Body of pancreas (tissue), 4 donors: ENCODE data around the gene TMEM243. TPM values are rescaled to one million over a fixed set of nuclear protein-coding genes. Genes with fewer than 3 reads are reported as not detected.

Experiments
- ATAC-seq: fragments of 150-250 bp; one replicate; pipeline ENCODE4 v1.9.1; 2016
- DNase-seq, 4 donors: peaks; one replicate each; pipeline ENCODE4 v3.0.0-alpha.2; 2019
- H3K27ac ChIP-seq, 4 donors: fragments of 200-600 bp; sonication (generic); 1 replicate in 3 of 4; 2 replicates in 1 of 4; pipeline versions ENCODE4 v1.5.1 to v1.6.1; 2016 to 2019; ENCODE audit warnings: mild to moderate bottlenecking in 1 of 4, mixed read lengths in 1 of 4, moderate library complexity in 1 of 4
- H3K27me3 ChIP-seq, 2 donors: fragments of 200-600 bp; sonication (generic); one replicate each; pipeline ENCODE4 v1.6.0; 2016; ENCODE audit warnings: mild to moderate bottlenecking in 1 of 2
- H3K36me3 ChIP-seq, 2 donors: fragments of 200-600 bp; sonication (generic); replicated peaks in 1 of 2; 2 replicates each; pipeline ENCODE4 v1.5.1; 2016; ENCODE audit warnings: low read depth in 2 of 2; ENCODE audit not compliant: insufficient read depth in 1 of 2
- H3K4me1 ChIP-seq: fragments of 200-600 bp; sonication (generic); one replicate; pipeline ENCODE4 v1.6.0; 2016
- H3K4me3 ChIP-seq, 2 donors: fragments of 200-600 bp; sonication (generic); 1 replicate in 1 of 2; 2 replicates in 1 of 2; pipeline ENCODE4 v1.5.1; 2016 to 2019
- H3K9me3 ChIP-seq, 3 donors: fragments of 200-600 bp; sonication (generic); 1 replicate in 2 of 3; 2 replicates in 1 of 3; pipeline ENCODE4 v1.5.1; 2016
- CTCF ChIP-seq, 7 experiments: fragments of 450-650 bp in 4 of 7; fragments of 200-600 bp in 3 of 7; sonication (generic) in 3 of 7; IDR thresholded peaks; one replicate each; pipeline ENCODE4 v1.5.1; 2016 to 2019; ENCODE audit warnings: antibody characterized with exemption in 7 of 7
- POLR2A ChIP-seq, 3 donors: fragments of 450-650 bp; IDR thresholded peaks; one replicate each; pipeline ENCODE4 v1.6.1; 2016; ENCODE audit warnings: antibody characterized with exemption in 3 of 3, mild to moderate bottlenecking in 2 of 3
- WGBS, 2 donors: methylation state at CpG; one replicate each; pipeline ENCODE4 v1.1.5; 2017; 5-methylcytosine and 5-hydroxymethylcytosine counted together
- intact Hi-C: fragments of 100-400 bp; cut with DNase I; formaldehyde crosslinking; loops from one replicate; pipeline ENCODE4 v1.15.1; 2023
- total RNA-seq, 2 donors: library from RNA; depleted of rRNA; stranded (reverse); fragments of >200 nt; gene quantifications; one replicate each; pipeline ENCODE4 v1.1.0, GENCODE V29; 2016

TMEM243 gene
- total RNA-seq, 2 donors from 2014 or later, result 36.6 to 43.8 TPM

- Histone ChIP-seq H3K36me3 (no peaks in the 10 kb centered on the region), H3K9me3 (no peaks in the 10 kb centered on the region), H3K27ac (no peak overlapping the region), H3K27me3 (no peaks in the 10 kb centered on the region), H3K4me1 (peaks cover 13% of the 10 kb centered on the region), H3K4me3 (no peak overlapping the region)
- ATAC-seq (no peak), DNase-seq (no peak)
- intact Hi-C loops, result loop anchor here (5.0 kb wide), 1 partner anchor 298 kb away; no protein-coding TSS in a partner anchor
- TF ChIP-seq POLR2A (IDR thresholded peaks at IDR 0.05), result no peak
- no peak for TF ChIP-seq CTCF (IDR thresholded peaks at IDR 0.05)
Observed at GRCh38 chr7:87234949-87235348, 15.4 kb upstream of the TMEM243 start.

GRCh38 chr7:87231711-87232110, 12.2 kb upstream of the TMEM243 start:
- H3K4me3 ChIP-seq, result no peak overlapping the region
- ATAC-seq (no peak), DNase-seq (peak in 1 of 4 donors; percentile 35)
- H3K4me1 ChIP-seq, result peaks cover 13% of the 10 kb centered on the region
- H3K27me3 ChIP-seq, result no peaks in the 10 kb centered on the region
- TF ChIP-seq POLR2A (IDR thresholded peaks at IDR 0.05), result no peak
- TF ChIP-seq CTCF (IDR thresholded peaks at IDR 0.05), result no peak
- intact Hi-C loops, result no loop called here
- H3K27ac ChIP-seq, result no peak overlapping the region
- H3K36me3 ChIP-seq, result no peaks in the 10 kb centered on the region
- no peaks in the 10 kb centered on the region for H3K9me3 ChIP-seq

GRCh38 chr7:87231258-87231657, 11.7 kb upstream of the TMEM243 start:
- H3K27ac ChIP-seq, result no peak overlapping the region
- no peaks in the 10 kb centered on the region for H3K36me3 ChIP-seq
- TF ChIP-seq POLR2A (IDR thresholded peaks at IDR 0.05), result no peak
- TF ChIP-seq CTCF (IDR thresholded peaks at IDR 0.05), result peak in 1 of 7 experiments; percentile 5
- peaks cover 13% of the 10 kb centered on the region for H3K4me1 ChIP-seq
- peak; percentile 67 to 86 (median 80) for DNase-seq
- 7 to 11% methylated on average over 7 of the region's 7 CpGs for WGBS, 2 donors
- H3K27me3 ChIP-seq, result no peaks in the 10 kb centered on the region
- H3K4me3 ChIP-seq, result no peak overlapping the region
- intact Hi-C loops, result no loop called here
- ATAC-seq, result peak; percentile 89
- no peaks in the 10 kb centered on the region for H3K9me3 ChIP-seq

GRCh38 chr7:87226495-87226894, 7.0 kb upstream of the TMEM243 start:
- no peaks in the 10 kb centered on the region for H3K36me3 ChIP-seq
- intact Hi-C loops, result no loop called here
- TF ChIP-seq POLR2A (IDR thresholded peaks at IDR 0.05), result no peak
- TF ChIP-seq CTCF (IDR thresholded peaks at IDR 0.05), result no peak
- H3K27ac ChIP-seq, result no peak overlapping the region
- peaks cover 10% of the 10 kb centered on the region for H3K4me1 ChIP-seq
- no peaks in the 10 kb centered on the region for H3K27me3 ChIP-seq
- no peaks in the 10 kb centered on the region for H3K9me3 ChIP-seq
- DNase-seq, result no peak
- WGBS, 2 donors, result 55 to 79% methylated on average over 3 of the region's 3 CpGs
- H3K4me3 ChIP-seq, result no peak overlapping the region
- no peak for ATAC-seq

- H3K9me3 ChIP-seq, result no peaks in the 10 kb centered on the region
- DNase-seq, result no peak
- WGBS, 2 donors, result 67 to 70% methylated on average over 1 of the region's 1 CpG
- H3K36me3 ChIP-seq, result no peaks in the 10 kb centered on the region
- no peak overlapping the region for H3K27ac ChIP-seq
- no peak for ATAC-seq
- no peaks in the 10 kb centered on the region for H3K27me3 ChIP-seq
- TF ChIP-seq CTCF (IDR thresholded peaks at IDR 0.05) (no peak), POLR2A (IDR thresholded peaks at IDR 0.05) (no peak)
- H3K4me3 ChIP-seq, result no peak overlapping the region
- H3K4me1 ChIP-seq, result peaks cover 10% of the 10 kb centered on the region
- intact Hi-C loops, result no loop called here
Observed at GRCh38 chr7:87225696-87226095, 6.2 kb upstream of the TMEM243 start.
